Cardiac fibroblast (primary cell): ENCODE measurements around the gene TNFSF13B.

Experiments
- DNase-seq, 2 donors: peaks; one replicate each; pipeline versions ENCODE4 v3.0.0 to v3.0.0-alpha.2; 2010; ENCODE audit warnings: low read depth in 2 of 2
- H3K4me3 ChIP-seq, 2 donors: replicated peaks in 1 of 2; 1 replicate in 1 of 2; 2 replicates in 1 of 2; pipeline ENCODE4 v1.5.1; 2011; ENCODE audit warnings: low read depth in 2 of 2, low read length in 2 of 2, mild to moderate bottlenecking in 2 of 2, moderate library complexity in 1 of 2
- TF ChIP-seq, protein P1 (sequence below): IDR thresholded peaks from one replicate; pipeline ENCODE4 v1.5.1; 2011; ENCODE audit warnings: low read depth, mild to moderate bottlenecking, low read length, inconsistent platforms

The TNFSF13B gene

DNA sequence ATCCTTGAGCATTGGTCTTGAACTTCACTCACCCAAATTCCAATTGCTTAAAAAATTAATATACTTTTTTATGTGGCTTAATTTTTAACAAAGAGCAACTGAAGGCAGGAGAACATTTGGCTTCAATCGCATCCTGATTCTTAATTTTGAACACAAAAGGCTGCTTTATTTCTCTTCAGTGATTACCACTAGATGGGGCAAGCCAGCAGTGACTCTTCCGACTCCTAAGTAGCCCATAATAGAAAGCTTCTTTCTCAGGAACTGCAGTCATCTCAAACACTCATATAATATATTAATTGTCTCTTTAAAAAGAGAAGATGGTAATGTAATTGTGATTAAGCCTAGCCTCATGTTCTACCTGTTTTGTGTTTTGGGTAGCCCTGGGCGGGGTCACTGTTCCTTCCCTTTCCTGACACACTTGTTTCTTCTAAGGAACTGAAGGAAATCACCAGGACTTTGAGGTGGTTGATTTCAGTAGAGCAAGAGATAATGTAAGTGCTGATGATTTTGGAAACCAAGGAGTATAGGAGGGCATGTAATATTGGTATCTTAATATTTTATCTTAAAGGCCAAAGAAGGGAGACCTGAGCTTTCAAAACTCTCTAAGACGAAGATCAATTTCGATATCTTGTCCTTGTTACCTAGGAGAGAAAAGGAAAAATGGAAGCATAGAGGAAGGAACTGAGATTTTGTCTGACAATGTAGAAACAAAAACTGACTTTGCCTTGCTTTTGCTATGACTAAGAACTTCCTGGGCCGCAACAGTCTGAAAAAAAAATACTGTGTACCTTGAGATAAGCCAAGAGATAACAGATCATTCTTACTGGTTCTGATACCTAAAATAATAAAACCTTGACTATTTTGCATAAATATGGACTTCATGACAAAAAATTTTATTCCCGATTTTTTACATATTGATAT lies 73.1 kb downstream of the TNFSF13B start:
- DNase-seq = peak; percentile 54 to 68
- no peak overlapping the region for H3K4me3 ChIP-seq
- TF ChIP-seq, protein P1, sequence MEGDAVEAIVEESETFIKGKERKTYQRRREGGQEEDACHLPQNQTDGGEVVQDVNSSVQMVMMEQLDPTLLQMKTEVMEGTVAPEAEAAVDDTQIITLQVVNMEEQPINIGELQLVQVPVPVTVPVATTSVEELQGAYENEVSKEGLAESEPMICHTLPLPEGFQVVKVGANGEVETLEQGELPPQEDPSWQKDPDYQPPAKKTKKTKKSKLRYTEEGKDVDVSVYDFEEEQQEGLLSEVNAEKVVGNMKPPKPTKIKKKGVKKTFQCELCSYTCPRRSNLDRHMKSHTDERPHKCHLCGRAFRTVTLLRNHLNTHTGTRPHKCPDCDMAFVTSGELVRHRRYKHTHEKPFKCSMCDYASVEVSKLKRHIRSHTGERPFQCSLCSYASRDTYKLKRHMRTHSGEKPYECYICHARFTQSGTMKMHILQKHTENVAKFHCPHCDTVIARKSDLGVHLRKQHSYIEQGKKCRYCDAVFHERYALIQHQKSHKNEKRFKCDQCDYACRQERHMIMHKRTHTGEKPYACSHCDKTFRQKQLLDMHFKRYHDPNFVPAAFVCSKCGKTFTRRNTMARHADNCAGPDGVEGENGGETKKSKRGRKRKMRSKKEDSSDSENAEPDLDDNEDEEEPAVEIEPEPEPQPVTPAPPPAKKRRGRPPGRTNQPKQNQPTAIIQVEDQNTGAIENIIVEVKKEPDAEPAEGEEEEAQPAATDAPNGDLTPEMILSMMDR = peak; percentile 68

DNA sequence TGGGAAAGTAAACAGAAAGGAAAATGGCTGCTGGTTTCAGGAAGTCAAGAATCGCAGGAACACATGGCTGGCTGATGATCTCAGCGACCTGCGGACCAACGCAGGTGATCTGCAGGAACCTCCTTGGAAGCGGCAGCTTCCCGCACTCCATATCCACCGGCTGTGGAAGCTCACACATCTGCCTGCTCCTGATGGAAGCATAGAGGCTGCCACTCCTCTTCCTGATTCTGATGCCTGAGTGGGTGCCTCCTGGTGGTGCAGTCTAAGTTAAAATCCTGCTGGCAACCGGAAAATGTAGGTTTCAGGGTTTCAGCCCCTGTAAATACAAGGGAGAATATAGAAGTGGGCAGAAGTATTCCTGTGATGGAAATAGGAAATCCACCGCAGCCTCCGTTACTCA lies 75.5 kb downstream of the TNFSF13B start:
- no peak overlapping the region for H3K4me3 ChIP-seq
- TF ChIP-seq, protein P1 = no peak
- DNase-seq = no peak

DNA sequence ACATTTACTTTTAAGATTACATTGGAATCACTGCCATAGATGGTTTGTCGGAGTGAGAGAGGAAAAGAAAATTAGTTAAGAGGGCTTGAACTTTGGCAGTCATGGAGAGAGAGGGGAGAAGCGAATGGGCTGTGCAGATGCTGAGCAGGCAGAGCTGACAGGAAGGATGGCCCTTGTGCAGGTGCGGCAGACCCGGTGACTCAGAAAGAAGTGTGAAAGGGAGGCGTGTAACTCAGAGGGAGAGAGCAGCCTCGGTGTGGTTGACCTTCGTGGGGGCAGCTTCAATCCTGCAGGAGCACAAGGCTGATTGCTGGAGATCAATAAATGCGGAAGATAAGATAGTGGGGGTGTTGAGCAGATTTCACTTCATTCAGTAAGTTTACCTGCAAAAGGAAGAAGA lies 76.9 kb downstream of the TNFSF13B start:
- DNase-seq = no peak
- H3K4me3 ChIP-seq = no peak overlapping the region
- TF ChIP-seq, protein P1 = no peak

DNA sequence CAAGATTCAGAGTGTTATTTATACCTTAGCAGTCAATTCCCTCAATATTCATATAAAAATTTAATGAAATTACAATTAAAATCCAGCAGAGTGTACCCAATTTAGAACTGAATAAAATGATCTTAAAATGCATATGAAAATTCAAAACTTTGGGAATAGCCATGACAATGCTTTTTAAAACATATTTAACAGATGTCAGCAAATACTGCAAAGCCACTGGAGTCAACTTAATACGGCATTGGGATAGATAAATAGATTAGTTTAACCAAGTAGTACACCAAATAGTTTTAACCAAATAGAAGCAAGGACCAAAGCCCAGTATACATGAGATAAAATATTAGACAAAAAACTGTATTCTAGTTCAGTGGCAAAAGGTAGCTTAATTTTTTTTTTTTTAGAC lies 79.8 kb downstream of the TNFSF13B start:
- TF ChIP-seq, protein P1 = no peak
- DNase-seq = no peak
- no peak overlapping the region for H3K4me3 ChIP-seq

DNA sequence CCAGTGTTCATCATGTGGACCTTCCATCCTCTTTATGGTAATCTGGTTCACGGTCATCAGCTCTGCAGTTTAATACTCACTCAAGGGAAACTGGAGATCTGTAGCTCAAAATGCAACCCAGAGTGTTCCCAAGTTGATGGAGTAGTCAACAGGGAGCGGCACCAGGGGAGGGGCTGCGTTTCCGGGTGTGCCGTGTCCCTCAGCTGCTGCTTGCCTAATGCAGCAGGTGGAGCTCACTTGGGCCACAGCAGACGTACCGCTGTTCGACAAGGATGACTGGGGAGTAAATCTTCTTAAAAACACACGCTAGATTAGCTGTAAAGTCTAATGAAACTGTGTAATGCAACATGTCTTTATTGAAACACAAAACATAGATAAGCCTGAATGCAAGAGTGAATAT lies 81.1 kb downstream of the TNFSF13B start:
- no peak overlapping the region for H3K4me3 ChIP-seq
- DNase-seq = no peak
- TF ChIP-seq, protein P1 = no peak

DNA sequence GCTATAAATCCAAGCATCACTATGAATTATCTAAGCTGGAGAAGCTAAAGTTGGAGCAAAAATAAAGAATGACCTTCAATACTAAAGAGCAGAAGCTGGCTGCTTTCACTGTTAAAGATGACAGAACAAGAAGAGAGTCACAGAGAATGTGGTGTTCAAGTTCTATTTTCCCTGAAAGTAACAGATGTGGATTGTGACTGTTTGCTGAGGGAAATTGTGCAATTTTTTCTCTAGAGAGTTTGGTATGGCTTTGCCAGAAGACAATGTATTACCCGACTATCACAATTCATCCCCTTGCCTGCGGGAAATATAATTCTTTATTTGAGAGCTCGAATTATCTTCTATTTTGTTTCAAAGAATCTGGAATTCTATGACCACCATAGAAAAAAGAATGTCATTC lies 83.1 kb downstream of the TNFSF13B start:
- DNase-seq = peak; percentile 17 to 18

More for the DNA sequence above, 83.1 kb downstream of the TNFSF13B start:
- H3K4me3 ChIP-seq = no peak overlapping the region
- TF ChIP-seq, protein P1 = no peak
